Measurements from ENCODE around the gene DNAJC4.

GRCh38 chr11:64198511-64198910 is 31.8 kb upstream of the DNAJC4 start:
- TF ChIP-seq POLR2AphosphoS5 (IDR thresholded peaks at IDR 0.05; ENCODE audit: borderline replicate concordance, low read depth, low read length) (no peak), EZH2 (IDR thresholded peaks at IDR 0.05) (no peak)
